ENCODE results near the gene EVI5. TPM values are rescaled to one million over a fixed set of nuclear protein-coding genes. Genes with fewer than 3 reads are reported as not detected.

The EVI5 gene
- total RNA-seq, 1 experiment from 2014 or later: 38.2 TPM

- Histone ChIP-seq H3K9me2 (replicated peaks; ENCODE audit: low read length) (no peaks in the 10 kb centered on the region), H3K27me3 (ENCODE audit: low read length) (no peaks in the 10 kb centered on the region), H3K4me3 (ENCODE audit: low read length) (no peak overlapping the region), H3F3A (ENCODE audit: low read length, unreplicated experiment) (no peaks in the 10 kb centered on the region), H3K4me2 (ENCODE audit: low read length) (no peak overlapping the region), H3K4me1 (ENCODE audit: insufficient read depth, low read length) (no peaks in the 10 kb centered on the region), H3K79me2 (ENCODE audit: low read length) (peaks cover 19% of the 10 kb centered on the region), H2AFZ (ENCODE audit: low read length) (no peak overlapping the region), H3K9ac (ENCODE audit: low read length) (no peak overlapping the region), H3K9me3 (ENCODE audit: low read length) (no peaks in the 10 kb centered on the region), H3K36me3 (ENCODE audit: low read depth, low read length) (no peaks in the 10 kb centered on the region), H3K27ac (ENCODE audit: low read length) (no peak overlapping the region), H4K20me1 (ENCODE audit: low read length) (0 out of 2 replicates have a peak, but pooled peaks cover 3% of the 10 kb centered on the region)
- ChIA-PET POLR2A (ENCODE audit: unreplicated experiment) (no interaction called here), CTCF (no interaction called here)
- no peak for TF ChIP-seq EZH2phosphoT487 (IDR thresholded peaks at IDR 0.05; ENCODE audit: borderline replicate concordance, low read length)
- no peak for TF ChIP-seq CTCF (conservative IDR thresholded peaks at IDR 0.05; ENCODE audit: low read depth, low read length)
- DNase-seq (no peak), ATAC-seq (no peak)
- no TSS peak for BruUV-seq (replicated peaks)
- intact Hi-C loops (cut with micrococcal nuclease): no loop called here
Measured at GRCh38 chr1:92768915-92769314, 16.0 kb downstream of the EVI5 start.

DNA sequence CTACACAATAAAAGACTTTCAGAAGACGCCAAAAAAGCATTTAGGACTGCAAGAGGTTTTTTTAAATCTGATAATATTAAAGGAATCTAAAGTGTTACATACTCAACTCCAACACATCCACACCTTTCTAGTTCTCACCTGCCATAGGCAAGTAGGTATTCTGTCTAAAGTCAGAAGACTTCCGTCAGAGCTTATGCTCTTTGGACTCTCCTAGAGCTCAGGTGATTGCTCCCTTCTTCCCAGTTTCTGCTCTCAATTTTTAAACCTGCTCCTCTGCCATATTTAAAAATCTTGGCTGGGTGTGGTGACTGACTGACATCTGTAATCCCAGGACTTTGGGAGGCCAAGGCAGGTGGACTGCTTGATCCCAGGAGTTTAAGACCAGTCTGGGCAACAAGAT lies 16.6 kb downstream of the EVI5 start:
- Histone ChIP-seq H3K27me3 (ENCODE audit: low read length) (no peaks in the 10 kb centered on the region), H3K4me3 (ENCODE audit: low read length) (no peak overlapping the region), H3K27ac (ENCODE audit: low read length) (no peak overlapping the region), H3K36me3 (ENCODE audit: low read depth, low read length) (no peaks in the 10 kb centered on the region), H3K4me2 (ENCODE audit: low read length) (no peak overlapping the region), H3K79me2 (ENCODE audit: low read length) (peaks cover 14% of the 10 kb centered on the region), H4K20me1 (ENCODE audit: low read length) (0 out of 2 replicates have a peak, but pooled peaks cover 3% of the 10 kb centered on the region), H3K4me1 (ENCODE audit: insufficient read depth, low read length) (no peaks in the 10 kb centered on the region), H3F3A (ENCODE audit: low read length, unreplicated experiment) (no peaks in the 10 kb centered on the region), H3K9ac (ENCODE audit: low read length) (no peak overlapping the region), H3K9me3 (ENCODE audit: low read length) (no peaks in the 10 kb centered on the region), H3K9me2 (replicated peaks; ENCODE audit: low read length) (no peaks in the 10 kb centered on the region), H2AFZ (ENCODE audit: low read length) (no peak overlapping the region)
- CTCF ChIA-PET: no interaction called here
- no peak for ATAC-seq
- DNase-seq: no peak
- intact Hi-C loops (cut with micrococcal nuclease): no loop called here
- BruUV-seq (replicated peaks): no TSS peak
- no peak for TF ChIP-seq EZH2 (IDR thresholded peaks at IDR 0.05; ENCODE audit: low read length, unreplicated experiment)
- TF ChIP-seq CTCF (conservative IDR thresholded peaks at IDR 0.05; ENCODE audit: low read depth, low read length): no peak
- TF ChIP-seq EZH2phosphoT487 (IDR thresholded peaks at IDR 0.05; ENCODE audit: borderline replicate concordance, low read length): no peak
- POLR2A ChIA-PET (ENCODE audit: unreplicated experiment): no interaction called here

GRCh38 chr1:92764116-92764515 lies 20.8 kb downstream of the EVI5 start:
- intact Hi-C loops (cut with micrococcal nuclease): no loop called here

More at GRCh38 chr1:92764116-92764515, 20.8 kb downstream of the EVI5 start:
- CTCF ChIA-PET: no interaction called here
- H3K9me2 ChIP-seq (replicated peaks; ENCODE audit: low read length): no peaks in the 10 kb centered on the region
- BruUV-seq (replicated peaks): no TSS peak
- H3K4me1 ChIP-seq (ENCODE audit: insufficient read depth, low read length): peaks cover 3% of the 10 kb centered on the region; the same call in 1 of the 2 replicates
- H3K9me3 ChIP-seq (ENCODE audit: low read length): no peaks in the 10 kb centered on the region
- DNase-seq (no peak), ATAC-seq (no peak)
- no peaks in the 10 kb centered on the region for H3K27me3 ChIP-seq (ENCODE audit: low read length)
- no peaks in the 10 kb centered on the region for H3F3A ChIP-seq (ENCODE audit: low read length, unreplicated experiment)
- TF ChIP-seq CTCF (conservative IDR thresholded peaks at IDR 0.05; ENCODE audit: low read depth, low read length) (no peak), EZH2phosphoT487 (IDR thresholded peaks at IDR 0.05; ENCODE audit: borderline replicate concordance, low read length) (no peak), EZH2 (IDR thresholded peaks at IDR 0.05; ENCODE audit: low read length, unreplicated experiment) (no peak)
- H3K79me2 ChIP-seq (ENCODE audit: low read length): peaks cover 11% of the 10 kb centered on the region
- no peak overlapping the region for H2AFZ ChIP-seq (ENCODE audit: low read length)
- no peak overlapping the region for H3K27ac ChIP-seq (ENCODE audit: low read length)
- H3K9ac ChIP-seq (ENCODE audit: low read length): no peak overlapping the region
- no peak overlapping the region for H3K4me2 ChIP-seq (ENCODE audit: low read length)
- H4K20me1 ChIP-seq (ENCODE audit: low read length): no peaks in the 10 kb centered on the region
- POLR2A ChIA-PET (ENCODE audit: unreplicated experiment): no interaction called here
- H3K4me3 ChIP-seq (ENCODE audit: low read length): no peak overlapping the region
- H3K36me3 ChIP-seq (ENCODE audit: low read depth, low read length): no peaks in the 10 kb centered on the region

Measured in PC-3 (cell line).